Measurements from ENCODE around the gene PTPRF.
"Not testable (repeated sequence)": the region's sequence is repeated elsewhere in the genome, so short reads cannot be mapped to it uniquely, and the experiment has no call there.

The PTPRF gene

GRCh38 chr1:43639976-43640794 is 109.5 kb downstream of the PTPRF start:
- no peak for DNase-seq

- no peak for DNase-seq
Observed at GRCh38 chr1:43644558-43644957, 113.9 kb downstream of the PTPRF start.

GRCh38 chr1:43645461-43645860 is 114.8 kb downstream of the PTPRF start:
- DNase-seq, result no peak

- not testable (repeated sequence) for DNase-seq
Observed at GRCh38 chr1:43647331-43647730, 116.6 kb downstream of the PTPRF start.

DNA sequence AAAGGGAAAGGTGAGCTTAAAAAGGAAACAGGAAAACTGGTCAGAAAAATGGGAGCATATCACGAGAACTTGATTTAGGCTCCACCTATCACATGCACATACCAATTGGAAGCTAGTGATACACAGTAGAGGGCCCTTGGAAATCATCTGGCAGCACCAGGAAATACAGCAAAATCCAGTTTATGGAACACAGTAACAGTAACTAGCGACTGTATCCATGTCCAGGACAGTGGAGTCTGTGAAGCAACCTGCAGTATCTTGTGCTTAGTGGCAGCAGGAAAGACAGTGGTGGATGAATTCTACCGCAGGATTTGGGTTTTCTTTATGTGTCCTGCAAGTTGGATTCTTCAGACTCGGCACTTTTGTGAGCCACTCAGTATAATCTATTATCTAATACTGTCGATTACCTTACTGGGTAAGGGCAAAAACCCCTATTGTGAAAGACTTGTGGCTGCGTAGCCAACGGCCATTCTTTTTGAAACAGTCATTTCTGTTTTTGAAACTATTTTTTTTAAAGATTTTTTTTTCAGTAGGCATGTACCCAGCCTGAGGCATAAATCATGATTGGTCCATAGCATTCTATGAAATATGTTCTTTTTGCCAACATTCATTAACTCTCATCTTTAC is 117.7 kb downstream of the PTPRF start:
- no peak for DNase-seq

- no peak for DNase-seq
Observed at GRCh38 chr1:43648876-43649477, 118.3 kb downstream of the PTPRF start.

DNA sequence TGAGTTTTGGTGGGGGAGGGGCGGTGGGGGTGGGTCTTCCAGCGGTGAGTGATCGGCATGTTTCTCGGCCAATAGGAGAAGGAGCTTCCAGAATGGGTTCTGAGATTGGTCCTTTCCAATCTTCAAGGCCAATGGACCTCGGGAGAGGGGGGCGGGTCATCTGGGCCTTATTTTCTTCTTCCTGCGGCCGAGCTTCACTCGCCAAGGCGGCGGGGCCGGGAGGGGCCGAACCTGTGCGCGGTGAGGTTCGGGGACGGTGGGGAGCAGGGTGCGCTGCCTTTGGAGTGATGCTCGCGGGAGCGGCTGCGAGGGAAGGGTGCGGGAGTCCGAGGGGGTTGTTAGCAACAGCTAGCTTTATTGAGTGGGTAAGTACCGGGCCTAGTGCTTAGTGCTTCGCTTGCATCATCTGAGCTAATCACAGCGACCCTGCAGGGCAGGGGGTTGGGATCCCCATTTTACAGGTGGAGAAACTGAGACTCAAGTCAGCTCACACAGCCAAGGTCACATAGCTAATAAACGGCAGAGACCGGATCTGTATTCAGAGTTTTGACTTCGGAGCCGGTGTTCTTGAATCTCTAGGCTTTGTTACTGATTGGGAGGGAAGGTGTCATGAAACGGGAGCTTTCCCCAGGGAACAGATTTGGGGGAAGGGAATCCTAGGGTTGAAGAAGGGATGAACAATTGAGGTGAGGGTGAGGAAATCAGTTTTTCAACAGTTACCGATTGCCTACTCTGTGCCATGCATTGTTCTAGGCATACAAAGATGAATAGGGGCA is 119.8 kb downstream of the PTPRF start:
- DNase-seq, result peak; percentile 84

GRCh38 chr1:43651188-43651587 is 120.5 kb downstream of the PTPRF start:
- no peak for DNase-seq

DNA sequence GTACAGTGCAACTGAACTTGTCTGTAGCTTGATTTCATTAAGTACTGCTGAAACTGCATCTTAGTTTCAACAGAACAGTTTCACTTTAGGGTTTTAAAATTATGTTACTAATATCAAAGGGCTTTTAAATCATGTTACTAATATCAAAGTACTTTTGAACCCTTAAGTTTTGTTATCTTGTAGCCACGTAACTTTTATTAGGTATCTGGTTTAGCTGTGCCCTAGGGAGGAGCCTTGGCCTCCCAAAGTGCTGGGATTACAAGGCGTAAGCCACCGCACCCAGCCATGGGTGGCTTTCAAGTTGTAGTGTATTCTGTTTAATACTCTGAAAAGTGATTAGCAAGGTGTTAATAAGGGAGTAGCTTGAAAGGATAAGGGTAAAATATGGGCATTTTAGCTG is 121.2 kb downstream of the PTPRF start:
- no peak for DNase-seq

GRCh38 chr1:43653339-43653738 is 122.7 kb downstream of the PTPRF start:
- DNase-seq, result no peak

DNA sequence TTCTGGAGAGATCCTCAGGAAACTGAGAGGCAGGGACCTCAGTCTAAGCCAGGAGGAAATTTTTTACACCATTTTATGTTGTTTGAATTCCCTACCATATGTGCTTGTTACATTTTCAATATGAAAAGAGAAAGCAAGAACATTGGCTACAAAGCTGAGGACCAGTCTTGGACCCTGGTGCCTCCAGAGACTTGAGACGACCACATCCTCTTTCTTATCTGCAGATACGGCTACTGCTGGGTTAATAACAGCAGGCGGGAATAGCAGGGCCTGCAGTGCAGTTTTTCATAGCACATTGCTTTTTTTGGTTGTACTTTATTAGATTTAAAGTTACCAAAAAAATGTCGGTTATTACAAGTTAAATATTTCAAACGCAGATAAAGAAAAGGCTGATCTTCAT is 123.2 kb downstream of the PTPRF start:
- no peak for DNase-seq

DNA sequence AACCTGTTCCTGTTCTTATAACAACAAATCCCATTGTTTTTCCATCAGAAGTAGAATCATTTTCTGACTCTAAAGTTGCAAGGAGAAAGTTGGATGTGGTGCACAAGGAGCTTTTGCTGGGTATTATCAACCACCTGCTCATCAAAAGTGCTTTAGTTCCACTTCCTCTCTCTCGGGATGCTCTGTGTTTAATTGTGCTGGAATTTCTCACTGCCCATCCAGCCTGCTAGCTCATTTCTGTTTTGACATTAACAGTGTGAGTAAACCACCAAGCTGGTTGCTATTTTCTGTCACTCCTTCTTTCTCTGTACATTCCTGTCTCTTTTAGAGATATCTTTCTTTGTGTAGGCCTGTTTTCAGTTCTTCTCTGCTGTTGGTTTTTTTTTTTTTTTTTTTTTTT is 125.3 kb downstream of the PTPRF start:
- no peak for DNase-seq

- DNase-seq, result no peak
Observed at GRCh38 chr1:43659212-43660166, 128.8 kb downstream of the PTPRF start.

DNA sequence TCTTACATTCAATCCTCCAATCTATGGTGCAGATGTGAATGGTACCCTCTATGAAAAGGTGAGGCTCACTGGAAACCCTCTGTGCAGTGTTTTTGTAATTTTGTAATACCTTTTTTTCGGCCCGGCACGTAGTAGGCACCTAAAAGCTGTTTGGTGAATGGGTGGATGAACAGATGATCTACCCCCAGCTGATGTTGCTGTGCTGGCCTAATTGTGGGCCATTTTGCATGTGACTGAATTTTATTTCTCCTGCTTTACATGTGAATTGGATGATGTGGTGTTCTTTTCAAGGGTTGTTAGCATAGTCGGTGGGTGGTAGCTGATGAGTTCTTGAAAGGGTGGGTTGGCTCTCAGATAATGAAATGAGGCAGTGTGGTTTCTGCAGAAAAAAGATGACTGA is 129.7 kb downstream of the PTPRF start:
- DNase-seq, result no peak

DNA sequence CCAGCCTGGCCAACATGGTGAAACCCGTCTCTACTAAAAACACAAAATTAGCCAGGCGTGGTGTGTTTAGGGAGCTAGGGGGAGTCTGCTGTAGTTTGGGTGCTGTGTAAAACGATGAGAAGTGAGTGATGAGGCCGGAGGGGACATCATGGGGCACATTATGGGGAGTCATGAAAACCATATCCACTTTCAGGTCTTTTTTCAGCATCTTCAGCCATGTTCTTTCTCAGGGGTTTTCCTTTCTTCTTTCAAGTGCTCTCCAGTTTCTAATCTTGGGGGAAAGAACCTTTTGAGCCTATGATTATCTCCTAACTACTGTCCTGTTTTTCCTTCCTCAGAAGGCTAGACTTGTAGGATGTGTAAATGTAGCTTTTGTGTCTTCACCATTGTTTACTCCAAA is 133.7 kb downstream of the PTPRF start:
- DNase-seq, result no peak

GRCh38 chr1:43666608-43667007 is 135.9 kb downstream of the PTPRF start:
- DNase-seq, result no peak

- DNase-seq, result no peak
Observed at GRCh38 chr1:43668956-43669355, 138.3 kb downstream of the PTPRF start.

DNA sequence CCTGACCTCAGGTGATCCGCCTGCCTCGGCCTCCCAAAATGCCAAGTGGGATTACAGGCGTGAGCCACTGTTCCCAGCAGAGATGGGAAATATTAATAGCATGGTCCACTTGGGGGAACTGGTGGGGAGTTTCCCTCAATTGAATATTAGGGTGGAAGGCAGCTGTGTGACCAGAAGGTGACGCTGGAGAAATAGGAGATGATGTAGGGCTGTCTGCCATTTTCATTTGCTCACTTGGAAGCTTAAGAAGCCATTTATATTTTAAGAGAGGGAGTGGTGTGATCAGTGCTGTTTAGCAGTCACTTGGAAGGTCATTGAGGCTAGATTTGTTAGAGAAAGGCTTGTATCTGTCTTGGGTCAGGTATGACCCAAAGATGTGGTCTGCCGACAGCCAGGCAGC is 139.2 kb downstream of the PTPRF start:
- DNase-seq, result no peak

DNA sequence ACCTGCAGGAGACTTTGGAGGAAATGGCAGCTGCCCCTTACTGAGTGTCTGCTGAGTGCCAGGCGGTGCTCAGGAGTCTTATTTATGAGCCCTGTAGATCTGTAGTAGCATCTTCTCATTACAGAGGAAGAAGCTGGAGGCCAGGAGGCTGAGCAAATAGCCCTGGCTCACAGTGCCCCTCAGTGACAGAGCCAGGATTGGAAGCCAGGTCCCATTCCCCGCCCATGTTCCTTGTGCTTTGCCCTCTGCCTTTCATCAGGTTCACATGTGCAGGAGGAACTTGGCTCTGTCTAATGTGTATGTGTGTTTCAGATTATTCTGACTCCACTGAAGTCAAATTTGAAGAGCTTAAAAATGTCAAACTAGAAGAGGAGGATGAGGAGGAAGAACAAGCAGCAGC is 140.5 kb downstream of the PTPRF start:
- no peak for DNase-seq

DNA sequence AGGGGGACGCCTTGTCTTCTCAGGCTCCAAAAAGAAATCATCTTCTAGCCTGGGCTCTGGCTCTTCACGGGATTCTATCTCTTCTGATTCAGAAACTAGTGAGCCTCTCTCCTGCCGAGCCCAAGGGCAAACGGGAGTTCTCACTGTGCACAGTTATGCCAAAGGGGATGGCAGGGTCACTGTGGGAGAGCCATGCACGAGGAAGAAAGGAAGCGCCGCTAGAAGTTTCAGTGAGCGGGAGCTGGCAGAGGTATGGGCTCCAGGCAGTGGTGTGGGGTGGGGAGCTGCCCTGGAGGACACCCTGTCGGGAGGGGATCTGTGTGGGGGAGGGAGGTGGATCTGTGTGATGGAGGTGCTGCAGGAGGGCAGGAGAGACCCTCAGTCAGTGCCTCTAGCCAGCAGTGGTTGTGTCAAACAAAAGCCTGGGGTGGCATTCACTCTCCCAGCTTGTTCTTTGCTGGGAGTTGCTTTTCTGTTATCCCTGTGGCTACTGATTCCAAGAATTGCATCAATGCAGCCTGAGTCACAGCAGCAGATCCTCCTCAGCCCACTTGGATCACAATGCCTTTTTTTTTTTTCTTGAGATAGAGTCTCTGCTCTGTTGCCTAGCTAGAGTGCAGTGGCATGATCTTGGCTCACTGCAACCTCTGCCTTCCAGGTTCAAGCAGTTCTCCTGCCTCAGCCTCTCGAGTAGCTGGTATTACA is 141.1 kb downstream of the PTPRF start:
- no peak for DNase-seq

DNA sequence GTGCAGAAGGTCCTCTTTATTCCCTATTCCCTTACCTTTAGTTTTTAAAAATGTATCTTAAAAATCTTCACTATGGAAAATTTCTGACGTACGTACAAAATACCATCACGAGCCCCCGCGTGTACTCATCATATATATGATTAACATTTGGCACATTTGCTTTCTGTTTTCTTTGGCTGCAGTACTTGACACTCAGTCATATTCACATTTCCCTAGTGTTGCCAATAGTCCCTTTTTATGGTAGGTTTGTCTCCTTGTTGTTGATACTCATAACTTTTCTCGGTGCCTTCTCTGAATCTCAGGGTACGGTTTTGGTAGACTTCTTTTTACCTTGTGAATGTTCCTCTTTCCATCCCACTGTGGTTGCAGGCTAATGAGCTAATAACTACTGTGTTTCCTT is 142.6 kb downstream of the PTPRF start:
- DNase-seq, result no peak
